Right lung (tissue), 5 donors: ENCODE results near the gene DNAJC4. TPM values are rescaled to one million over a fixed set of nuclear protein-coding genes. Genes with fewer than 3 reads are reported as not detected.
"Not testable (repeated sequence)": the region's sequence is repeated elsewhere in the genome, so short reads cannot be mapped to it uniquely, and the experiment has no call there.

Experiments
- DNase-seq, 2 donors: peaks; one replicate each; pipeline ENCODE4 v3.0.0-alpha.2; 2013
- polyA plus RNA-seq, 5 donors: library from polyadenylated mRNA; unstranded; fragments of 120-200 nt; gene quantifications; one replicate each; pipeline versions ENCODE4 v1.2.1 to v1.2.3, GENCODE V29; 2013; ENCODE audit warnings: inconsistent platforms in 1 of 5, low replicate concordance in 1 of 5; ENCODE audit not compliant: insufficient read length in 5 of 5, insufficient read depth in 1 of 5

DNAJC4 gene
- polyA plus RNA-seq, 5 donors, result 57.9 to 88.9 (median 71.2) TPM

GRCh38 chr11:64243236-64243854 is 13.0 kb downstream of the DNAJC4 start:
- no peak for DNase-seq

DNA sequence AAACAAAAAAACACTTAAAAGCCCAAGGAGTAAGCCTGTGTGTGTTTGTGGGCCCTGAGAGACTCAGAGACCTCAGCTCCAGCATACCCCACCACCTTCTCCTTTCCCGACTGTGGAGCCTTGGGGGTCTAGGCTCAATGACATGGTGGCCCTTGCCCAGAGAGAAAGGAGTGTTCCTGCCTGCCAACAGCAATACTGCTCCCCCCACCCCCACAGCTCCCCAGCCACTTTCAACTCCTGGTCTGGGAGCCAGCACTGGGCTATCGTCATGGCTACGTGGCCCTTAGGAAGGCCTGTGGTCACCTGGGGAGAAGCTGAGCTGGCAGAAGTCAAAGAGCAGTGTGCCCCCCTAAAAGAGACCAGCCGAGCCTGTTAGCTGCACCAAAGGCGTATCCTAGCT is 13.8 kb downstream of the DNAJC4 start:
- DNase-seq, result no peak

- DNase-seq, result no peak
Measured at GRCh38 chr11:64244966-64245365, 14.6 kb downstream of the DNAJC4 start.

GRCh38 chr11:64245401-64245796 is 15.1 kb downstream of the DNAJC4 start:
- no peak for DNase-seq

GRCh38 chr11:64245797-64246620 is 15.7 kb downstream of the DNAJC4 start:
- DNase-seq, result no peak

DNA sequence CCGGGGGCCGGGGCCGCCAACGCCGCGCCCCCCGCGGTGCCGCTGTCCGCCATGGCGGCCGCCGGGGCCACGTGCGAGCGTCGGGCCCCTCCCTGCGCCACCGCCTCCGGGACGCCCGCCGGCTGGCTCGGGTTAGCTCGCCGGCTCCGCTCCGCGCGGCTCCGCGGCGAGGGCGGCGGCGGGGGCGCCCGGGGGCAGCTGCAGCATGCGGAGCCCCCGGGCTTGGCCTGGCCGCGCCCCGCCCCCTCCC is 16.2 kb downstream of the DNAJC4 start:
- DNase-seq, result not testable (repeated sequence)

DNA sequence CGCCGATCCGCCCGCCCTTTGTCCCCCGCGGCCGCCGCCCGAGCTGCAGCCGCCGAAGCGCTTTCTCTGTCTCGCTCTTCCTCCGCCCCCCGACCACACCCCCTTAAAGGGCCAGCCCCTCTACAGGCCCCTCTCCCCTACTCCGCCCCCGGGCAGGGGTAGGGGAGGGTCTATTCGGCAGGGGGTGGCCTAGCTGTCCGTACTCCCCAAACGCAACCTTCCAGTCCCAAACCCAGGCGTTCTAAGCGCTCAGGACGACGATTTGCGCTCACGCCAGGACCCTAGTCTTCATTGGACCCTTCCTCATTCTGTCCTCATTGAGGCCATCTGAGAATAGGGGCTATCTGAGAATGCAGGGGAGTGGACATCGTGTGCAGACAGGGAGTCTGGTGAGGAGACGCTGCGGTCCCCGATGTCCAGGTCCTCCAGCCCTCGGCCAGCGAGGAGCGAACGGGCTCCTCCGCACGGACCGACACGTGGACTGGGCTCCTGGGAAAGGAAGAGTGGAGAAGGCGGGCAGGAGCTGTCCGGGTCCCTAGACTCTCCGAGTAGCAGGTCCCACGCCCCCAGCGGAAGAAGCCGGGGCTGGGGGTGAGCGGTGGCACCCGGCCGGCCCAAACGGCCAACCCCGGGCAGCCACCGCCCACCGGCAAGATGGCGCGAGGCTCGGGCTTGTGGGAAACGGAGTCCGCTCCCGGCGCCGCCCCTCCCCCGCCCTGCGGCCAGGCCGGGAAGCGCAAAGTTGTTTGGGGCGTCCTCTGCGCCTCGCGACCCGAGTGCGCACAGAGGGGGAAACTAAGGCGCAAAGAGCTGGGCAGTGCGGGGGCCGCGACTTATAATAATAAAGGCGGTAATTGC is 16.8 kb downstream of the DNAJC4 start, which contains the start of gene PPP1R14B:
Gene PPP1R14B (minus strand): TSS at position 73 of the 858 bp plus-strand sequence. CDS start 270 bp downstream, outside the sequence.
- peak; percentile 81 for DNase-seq

DNA sequence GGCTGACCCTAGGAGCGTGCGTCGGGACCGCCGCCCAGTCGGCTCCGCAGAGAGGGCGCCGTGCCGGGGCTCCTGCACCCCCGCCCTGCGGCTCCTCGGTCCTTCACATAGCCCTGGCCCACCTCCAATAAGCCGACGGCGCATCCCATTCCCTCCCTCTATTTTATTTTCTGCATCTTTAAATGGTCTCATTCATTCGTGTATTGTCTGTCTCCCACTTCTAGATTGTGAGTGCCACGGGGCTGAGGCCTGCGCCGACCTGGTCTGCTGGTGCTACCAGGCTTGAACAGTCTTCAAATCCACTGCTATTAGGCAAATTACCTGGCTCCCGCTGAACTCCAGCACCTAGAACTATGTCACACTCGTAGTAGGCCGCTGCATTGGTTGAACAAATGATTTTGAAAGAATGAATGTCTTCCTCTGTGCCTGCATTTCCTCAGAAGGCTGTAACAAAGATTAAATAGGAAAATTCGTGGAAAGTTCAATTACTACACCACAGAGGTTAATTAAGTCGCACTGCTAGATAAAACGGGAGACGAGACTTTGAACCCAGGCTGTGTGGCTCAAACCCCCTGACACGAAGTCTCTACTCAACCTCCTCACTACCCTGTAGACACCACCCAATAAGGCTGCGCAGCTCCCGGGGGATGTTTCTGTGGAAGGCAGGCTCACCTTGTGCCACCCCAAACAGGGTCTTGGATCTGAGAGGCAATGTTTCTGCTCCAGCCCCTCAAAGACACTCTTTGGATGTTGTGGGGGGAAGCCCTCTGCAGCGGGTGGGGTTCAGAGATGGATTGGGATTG is 17.6 kb downstream of the DNAJC4 start:
- no peak for DNase-seq

- no peak for DNase-seq
Measured at GRCh38 chr11:64248578-64248977, 18.2 kb downstream of the DNAJC4 start.

GRCh38 chr11:64249038-64249437 is 18.7 kb downstream of the DNAJC4 start:
- no peak for DNase-seq

- DNase-seq, result no peak
Measured at GRCh38 chr11:64249563-64250414, 19.4 kb downstream of the DNAJC4 start.

DNA sequence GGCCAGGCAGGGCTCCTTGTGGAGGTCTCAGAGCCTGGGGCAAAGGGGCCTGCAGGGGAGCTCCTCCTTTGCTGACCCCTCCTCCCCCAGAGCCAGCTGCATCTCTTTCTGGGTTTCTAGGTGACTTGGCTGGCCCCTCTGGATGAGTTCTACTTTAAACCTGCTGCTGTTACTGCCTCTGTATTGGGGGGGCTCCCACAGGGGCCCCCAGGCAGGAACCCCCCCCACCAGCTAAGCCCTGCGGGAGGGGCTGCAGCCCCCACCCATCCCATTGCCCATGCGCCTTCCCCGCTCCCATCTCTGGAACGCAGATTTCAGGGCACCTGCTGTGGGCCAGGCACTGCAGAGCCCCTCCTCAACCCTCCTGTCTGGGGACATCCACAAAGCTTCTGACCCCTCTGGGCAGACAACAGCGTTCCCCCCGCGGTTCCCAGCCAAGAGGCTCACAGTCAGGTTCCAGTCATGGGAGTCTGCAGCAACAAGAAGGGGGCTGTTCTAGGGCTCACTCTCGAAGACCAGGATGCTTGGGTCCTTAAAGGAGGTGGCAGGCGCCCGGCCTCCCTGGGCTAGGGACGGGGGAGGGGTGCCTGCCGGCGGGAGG is 20.2 kb downstream of the DNAJC4 start:
- DNase-seq, result no peak

GRCh38 chr11:64251016-64251752 is 20.8 kb downstream of the DNAJC4 start, which contains the start of gene PLCB3:
TSS of gene PLCB3 (plus strand) at chr11:64251530. CDS start at chr11:64251650, 120 bp downstream.
- DNase-seq, result no peak

GRCh38 chr11:64251753-64252002 is 21.3 kb downstream of the DNAJC4 start:
- DNase-seq, result no peak

DNA sequence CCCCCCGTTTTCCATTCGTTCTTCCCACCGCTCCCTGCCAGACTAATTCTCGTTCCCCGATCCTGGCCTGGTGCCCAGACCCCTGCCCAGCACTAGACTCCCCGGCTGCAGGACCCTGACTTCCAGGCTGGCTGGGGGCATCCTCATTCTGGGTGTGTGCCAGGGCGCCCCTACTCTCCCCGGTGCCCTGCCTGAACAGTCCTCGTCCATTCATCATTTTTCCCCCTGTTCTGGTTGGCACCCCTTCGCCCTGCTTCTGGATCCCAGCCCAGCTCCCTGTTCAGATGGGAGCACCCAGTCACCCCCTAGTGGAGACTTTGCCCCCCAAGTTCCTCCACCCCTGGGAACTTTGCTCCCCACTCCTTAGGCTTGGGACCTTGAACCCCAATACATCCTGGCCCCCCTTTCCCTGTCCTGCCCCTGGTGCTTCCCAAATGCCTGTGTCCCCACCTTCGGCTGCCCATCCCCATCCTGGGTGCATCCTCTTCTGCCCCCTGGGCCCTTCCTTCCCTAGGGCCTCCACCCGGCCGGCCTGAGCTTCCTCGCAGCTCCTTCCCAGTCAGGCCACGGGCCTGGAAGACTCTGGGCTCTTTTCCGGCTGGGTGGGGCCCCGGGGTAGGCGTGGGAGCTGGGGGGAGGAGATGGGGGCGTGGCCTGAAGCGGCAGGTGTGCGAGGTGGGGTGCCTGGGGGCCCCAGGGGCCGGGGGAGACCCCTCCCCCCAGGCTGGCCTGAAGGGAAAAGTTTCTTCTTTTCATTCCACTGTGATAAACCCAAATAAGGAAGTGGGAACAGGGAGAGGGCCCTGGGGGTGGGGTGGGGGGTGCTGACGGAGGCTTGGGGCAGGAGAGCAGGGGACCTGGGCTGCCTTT is 21.9 kb downstream of the DNAJC4 start:
- no peak for DNase-seq

DNA sequence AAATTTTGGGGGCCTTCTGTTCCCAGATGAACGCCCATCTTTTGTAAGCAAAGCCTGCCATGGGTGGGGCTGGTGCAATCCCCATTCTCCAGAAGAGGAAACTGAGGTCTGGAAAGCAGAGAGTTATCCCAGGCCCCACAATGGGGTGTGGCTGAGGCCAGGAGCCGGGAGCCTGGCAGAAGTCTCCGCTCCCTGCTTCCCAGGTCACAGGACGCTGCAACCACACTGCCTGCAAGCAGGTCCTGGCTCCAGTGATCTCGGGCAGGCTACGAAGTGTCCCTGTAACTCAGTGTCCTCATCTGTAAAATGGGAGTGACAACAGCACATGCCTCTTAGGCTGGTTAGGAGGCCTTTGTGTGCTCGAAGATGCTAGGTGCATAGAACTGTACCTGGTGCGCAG is 22.7 kb downstream of the DNAJC4 start:
- no peak for DNase-seq

DNA sequence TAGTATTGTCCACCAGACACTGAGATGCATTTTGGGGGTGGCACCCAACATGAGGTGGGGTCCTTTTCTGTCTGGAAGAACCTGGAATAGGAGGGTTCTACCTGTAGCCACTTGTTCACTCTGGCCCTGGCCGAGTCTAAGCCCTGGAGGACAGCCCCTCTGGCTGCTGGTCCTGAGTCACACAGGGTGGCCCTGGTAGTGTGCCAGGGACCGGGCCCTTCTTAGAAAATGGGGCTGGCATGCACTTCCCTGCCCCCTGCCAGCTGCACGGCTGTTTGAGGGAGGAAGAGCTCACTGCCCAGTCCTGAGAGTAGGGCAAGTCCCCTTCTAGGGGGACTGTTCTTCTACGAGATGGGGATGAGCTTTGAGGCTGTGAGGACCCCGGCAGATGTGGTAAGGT is 23.1 kb downstream of the DNAJC4 start:
- no peak for DNase-seq

GRCh38 chr11:64254326-64254725 is 24.0 kb downstream of the DNAJC4 start:
- no peak for DNase-seq
